H1 (cell line): ENCODE data around the gene ABHD2. TPM values are rescaled to one million over a fixed set of nuclear protein-coding genes. Genes with fewer than 3 reads are reported as not detected.

Experiments
- CTCF ChIA-PET: fragments of 300-600 bp; sonication (Branson Sonifier 250); formaldehyde crosslinking; loops from one replicate; lab custom pipeline; 2021; ENCODE audit not compliant: partially characterized antibody; lab: Charles Lee
- POLR2A ChIA-PET: fragments of 300-600 bp; sonication (Branson Sonifier 250); formaldehyde crosslinking; loops from one replicate; lab custom pipeline; 2021; ENCODE audit warnings: inconsistent platforms; ENCODE audit not compliant: partially characterized antibody; lab: Charles Lee
- DNase-seq, 2 experiments: peaks; one replicate each; pipeline versions ENCODE4 v3.0.0 to v3.0.0-alpha.2; 2010 to 2022; ENCODE audit warnings: low spot score in 2 of 2, low read depth in 1 of 2, mixed read lengths in 1 of 2
- FAIRE-seq: peaks from 2 replicates; lab custom pipeline; 2011; peaks lifted over from hg19 to GRCh38; lab: Jason Lieb, UNC
- H2AFZ ChIP-seq: 2 replicates; pipeline ENCODE4 v1.8.1; 2012; ENCODE audit warnings: low read length, inconsistent platforms
- H2AK5ac ChIP-seq: 2 replicates; pipeline ENCODE4 v1.6.1; 2013; ENCODE audit warnings: low read depth, low read length
- H2BK120ac ChIP-seq: replicated peaks from 2 replicates; pipeline ENCODE3; 2013; ENCODE audit warnings: low read depth, low read length, inconsistent platforms
- H2BK12ac ChIP-seq: 2 replicates; pipeline ENCODE4 v1.6.1; 2013; ENCODE audit warnings: low read depth, low read length
- H2BK15ac ChIP-seq: 2 replicates; pipeline ENCODE4 v1.6.1; 2013; ENCODE audit warnings: low read length
- H2BK20ac ChIP-seq: 2 replicates; pipeline ENCODE4 v1.6.1; 2013; ENCODE audit warnings: low read length
- H2BK5ac ChIP-seq: 2 replicates; pipeline ENCODE4 v1.6.1; 2013; ENCODE audit warnings: low read depth, low read length
- H3K14ac ChIP-seq: 2 replicates; pipeline ENCODE4 v1.6.1; 2013; ENCODE audit warnings: inconsistent platforms; ENCODE audit not compliant: insufficient read length
- H3K18ac ChIP-seq: 2 replicates; pipeline ENCODE4 v1.6.1; 2013; ENCODE audit warnings: low read length; ENCODE audit errors: extremely low read depth
- H3K23ac ChIP-seq: 2 replicates; pipeline ENCODE4 v1.6.1; 2013; ENCODE audit warnings: inconsistent platforms; ENCODE audit not compliant: insufficient read length
- H3K23me2 ChIP-seq: 2 replicates; pipeline ENCODE4 v1.6.1; 2013; ENCODE audit warnings: low read depth, low read length
- H3K27ac ChIP-seq: 2 replicates; pipeline ENCODE4 v1.6.1; 2011; ENCODE audit warnings: low read depth, low read length, inconsistent platforms
- H3K27me3 ChIP-seq, 4 experiments: replicated peaks in 1 of 4; 1 replicate in 1 of 4; 2 replicates in 3 of 4; pipeline versions ENCODE4 v1.6.1 to v1.8.1; 2011 to 2013; ENCODE audit warnings: low read length in 3 of 4, mild to moderate bottlenecking in 3 of 4, inconsistent platforms in 2 of 4, mixed read lengths in 2 of 4, moderate library complexity in 1 of 4; ENCODE audit not compliant: control insufficient read depth in 3 of 4, insufficient read depth in 3 of 4; ENCODE audit errors: extremely low read depth in 1 of 4
- H3K36me3 ChIP-seq, 4 experiments: 2 replicates each; pipeline versions ENCODE4 v1.6.1 to v1.8.1; 2011 to 2013; ENCODE audit warnings: mild to moderate bottlenecking in 4 of 4, low read length in 3 of 4, moderate library complexity in 2 of 4, control low read depth in 1 of 4, inconsistent platforms in 1 of 4; ENCODE audit not compliant: insufficient read depth in 4 of 4, control insufficient read depth in 2 of 4
- H3K4ac ChIP-seq: replicated peaks from 2 replicates; pipeline ENCODE3; 2013; ENCODE audit warnings: low read length, low read depth, mixed read lengths, inconsistent platforms; ENCODE audit not compliant: insufficient read length
- H3K4me1 ChIP-seq, 4 experiments: replicated peaks in 1 of 4; 1 replicate in 1 of 4; 2 replicates in 3 of 4; pipeline versions ENCODE4 v1.6.1 to v1.8.1; 2011 to 2013; ENCODE audit warnings: low read length in 3 of 4, inconsistent platforms in 2 of 4, mixed read lengths in 1 of 4; ENCODE audit not compliant: insufficient read depth in 4 of 4, control insufficient read depth in 3 of 4
- H3K4me2 ChIP-seq, 2 experiments: 2 replicates each; pipeline versions ENCODE4 v1.6.1 to v1.8.1; 2011 to 2013; ENCODE audit warnings: low read depth in 2 of 2, low read length in 2 of 2, control low read depth in 1 of 2, inconsistent platforms in 1 of 2, mild to moderate bottlenecking in 1 of 2; ENCODE audit not compliant: insufficient read depth in 1 of 2
- H3K4me3 ChIP-seq, 4 experiments: fragments of 200-600, 300-600 bp in 1 of 4; sonication (generic), shearing (Covaris generic), sonication (Bioruptor Twin) in 1 of 4; 2 replicates each; pipeline versions ENCODE4 v1.5.1 to v1.8.1; 2011 to 2016; ENCODE audit warnings: low read length in 4 of 4, low read depth in 3 of 4, control low read depth in 2 of 4, inconsistent platforms in 2 of 4, mild to moderate bottlenecking in 2 of 4, mixed read lengths in 1 of 4, moderate library complexity in 1 of 4; ENCODE audit not compliant: insufficient read depth in 2 of 4; ENCODE audit errors: extremely low read depth in 1 of 4
- H3K56ac ChIP-seq: replicated peaks from 2 replicates; pipeline ENCODE3; 2013; ENCODE audit warnings: low read depth, mild to moderate bottlenecking, mixed read lengths, low read length, inconsistent platforms; ENCODE audit not compliant: insufficient read length
- H3K79me1 ChIP-seq: 2 replicates; pipeline ENCODE4 v1.6.1; 2013; ENCODE audit warnings: low read depth, low read length, control low read depth
- H3K79me2 ChIP-seq, 2 experiments: 2 replicates each; pipeline versions ENCODE4 v1.6.1 to v1.8.1; 2012 to 2013; ENCODE audit warnings: low read length in 2 of 2, mild to moderate bottlenecking in 2 of 2, inconsistent platforms in 1 of 2; ENCODE audit not compliant: insufficient read depth in 2 of 2, control insufficient read depth in 1 of 2
- H3K9ac ChIP-seq, 4 experiments: replicated peaks in 1 of 4; 1 replicate in 1 of 4; 2 replicates in 3 of 4; pipeline versions ENCODE4 v1.6.1 to v1.8.1; 2011 to 2013; ENCODE audit warnings: low read depth in 3 of 4, low read length in 3 of 4, control low read depth in 2 of 4, mild to moderate bottlenecking in 2 of 4, moderate library complexity in 2 of 4, inconsistent platforms in 1 of 4; ENCODE audit errors: extremely low read depth in 1 of 4
- H3K9me3 ChIP-seq, 2 experiments: 2 replicates each; pipeline versions ENCODE4 v1.6.1 to v1.8.1; 2012 to 2013; ENCODE audit warnings: mild to moderate bottlenecking in 2 of 2, moderate library complexity in 2 of 2, control low read depth in 1 of 2, inconsistent platforms in 1 of 2, low read depth in 1 of 2, low read length in 1 of 2, mixed read lengths in 1 of 2; ENCODE audit not compliant: insufficient read depth in 2 of 2
- H4K20me1 ChIP-seq, 2 experiments: replicated peaks in 1 of 2; 2 replicates each; pipeline versions ENCODE3 to v1.8.1; 2011 to 2013; ENCODE audit warnings: inconsistent platforms in 2 of 2, low read length in 2 of 2, mild to moderate bottlenecking in 1 of 2; ENCODE audit not compliant: insufficient read depth in 2 of 2, control insufficient read depth in 1 of 2
- H4K5ac ChIP-seq: 2 replicates; pipeline ENCODE4 v1.6.1; 2013; ENCODE audit warnings: low read length, low read depth, mixed read lengths, inconsistent platforms; ENCODE audit not compliant: insufficient read length
- H4K8ac ChIP-seq: 2 replicates; pipeline ENCODE4 v1.8.0; 2013; ENCODE audit warnings: mild to moderate bottlenecking, moderate library complexity, low read length, inconsistent platforms; ENCODE audit not compliant: insufficient read depth; ENCODE audit errors: extremely low read depth
- H4K91ac ChIP-seq: replicated peaks from 2 replicates; pipeline ENCODE3; 2013; ENCODE audit warnings: low read length, mixed read lengths, inconsistent platforms; ENCODE audit not compliant: insufficient read length
- BACH1 ChIP-seq: IDR thresholded peaks from 2 replicates; pipeline ENCODE4 v1.6.1; 2012; ENCODE audit warnings: low read length, improper control_type of control experiment
- BCL11A ChIP-seq, 2 experiments: IDR thresholded peaks; one replicate each; pipeline ENCODE4 v1.6.1; 2011; ENCODE audit warnings: low read depth in 2 of 2, low read length in 2 of 2, mild to moderate bottlenecking in 2 of 2
- BRCA1 ChIP-seq: IDR thresholded peaks from 2 replicates; pipeline ENCODE4 v1.6.1; 2012; ENCODE audit warnings: low read depth, low read length, improper control_type of control experiment
- CHD1 ChIP-seq: IDR thresholded peaks from 2 replicates; pipeline ENCODE4 v1.6.1; 2012; ENCODE audit warnings: low read depth, low read length, improper control_type of control experiment
- EP300 ChIP-seq, 2 experiments: IDR thresholded peaks; 1 replicate in 1 of 2; 2 replicates in 1 of 2; pipeline ENCODE4 v1.6.1; 2011 to 2012; ENCODE audit warnings: low read depth in 2 of 2, low read length in 2 of 2, mild to moderate bottlenecking in 2 of 2, borderline replicate concordance in 1 of 2, inconsistent platforms in 1 of 2, moderate library complexity in 1 of 2
- JUND ChIP-seq: IDR thresholded peaks from 2 replicates; pipeline ENCODE4 v1.6.1; 2011; ENCODE audit warnings: mild to moderate bottlenecking, improper control_type of control experiment, low read length
- KDM1A ChIP-seq: fragments of 200-600, 300-600 bp; sonication (generic); IDR thresholded peaks from 2 replicates; pipeline ENCODE4 v1.7.1; 2016; ENCODE audit warnings: mild to moderate bottlenecking, low read length, borderline replicate concordance
- NANOG ChIP-seq: IDR thresholded peaks from 2 replicates; pipeline ENCODE4 v1.6.1; 2011; ENCODE audit warnings: low read length, low read depth, mild to moderate bottlenecking, inconsistent platforms; ENCODE audit not compliant: insufficient read depth, poor library complexity, severe bottlenecking
- NRF1 ChIP-seq: IDR thresholded peaks from 2 replicates; pipeline ENCODE4 v1.6.1; 2011; ENCODE audit warnings: mild to moderate bottlenecking, low read depth, low read length, improper control_type of control experiment
- POU5F1 ChIP-seq: IDR thresholded peaks from 2 replicates; pipeline ENCODE4 v1.6.1; 2011; ENCODE audit warnings: low read depth, mild to moderate bottlenecking, low read length, moderate library complexity
- RBBP5 ChIP-seq: IDR thresholded peaks from 2 replicates; pipeline ENCODE4 v1.7.1; 2012; ENCODE audit warnings: low read depth, mild to moderate bottlenecking, inconsistent platforms, low read length, moderate library complexity, borderline replicate concordance
- SP2 ChIP-seq: IDR thresholded peaks from 2 replicates; pipeline ENCODE4 v1.6.1; 2012; ENCODE audit warnings: mild to moderate bottlenecking, low read length, inconsistent platforms
- SUZ12 ChIP-seq: fragments of 200-600 bp; sonication (generic); IDR thresholded peaks from 2 replicates; pipeline ENCODE4 v1.6.1; 2012; ENCODE audit warnings: mild to moderate bottlenecking, inconsistent platforms, low read length, moderate library complexity, mixed read lengths
- TBP ChIP-seq: IDR thresholded peaks from 2 replicates; pipeline ENCODE4 v1.6.1; 2011; ENCODE audit warnings: low read depth, low read length, improper control_type of control experiment
- TEAD4 ChIP-seq: IDR thresholded peaks from 2 replicates; pipeline ENCODE4 v1.6.1; 2012; ENCODE audit warnings: low read depth, low read length, inconsistent platforms, mixed read lengths
- WGBS, 2 experiments: shearing (Covaris generic) in 1 of 2; methylation state at CpG; one replicate each; pipeline versions ENCODE4 v1.1.6 to v1.1.7; 2013 to 2015; ENCODE audit warnings: low lambda C conversion rate in 2 of 2, mixed read lengths in 2 of 2, inconsistent platforms in 1 of 2, low coverage in 1 of 2, missing lambda C conversion rate in 1 of 2; ENCODE audit not compliant: insufficient replicate concordance in 2 of 2, insufficient coverage in 1 of 2, insufficient read length in 1 of 2; ENCODE audit errors: extremely low coverage in 1 of 2, missing lambda C conversion rate in 1 of 2; 5-methylcytosine and 5-hydroxymethylcytosine counted together
- polyA plus RNA-seq, 7 experiments: library from polyadenylated mRNA; depleted of rRNA in 3 of 7; stranded (reverse) in 5 of 7; unstranded in 2 of 7; fragments of >200 nt in 5 of 7; fragments of 200-250 nt in 2 of 7; gene quantifications; 1 replicate in 5 of 7; 2 replicates in 1 of 7; 4 replicates in 1 of 7; pipeline versions ENCODE4 v1.2.1 to v1.2.3, GENCODE V29; 2011 to 2013; ENCODE audit warnings: missing spikeins in 2 of 7, mixed read lengths in 2 of 7
- total RNA-seq: library from RNA; stranded (reverse); fragmentation: NEBNext Ultra II Directional; extraction: Animal tissue kit (Norgen Biotek cat#: 25700); gene quantifications from 2 replicates; pipeline ENCODE4 v1.2.1, GENCODE V29; 2021

ABHD2 gene
- total and polyA plus RNA-seq, 2 of the 8 experiments (the other 6 are each of a cell fraction or from before 2014, with no cell fraction given) = 9.1 to 23.7 TPM

DNA sequence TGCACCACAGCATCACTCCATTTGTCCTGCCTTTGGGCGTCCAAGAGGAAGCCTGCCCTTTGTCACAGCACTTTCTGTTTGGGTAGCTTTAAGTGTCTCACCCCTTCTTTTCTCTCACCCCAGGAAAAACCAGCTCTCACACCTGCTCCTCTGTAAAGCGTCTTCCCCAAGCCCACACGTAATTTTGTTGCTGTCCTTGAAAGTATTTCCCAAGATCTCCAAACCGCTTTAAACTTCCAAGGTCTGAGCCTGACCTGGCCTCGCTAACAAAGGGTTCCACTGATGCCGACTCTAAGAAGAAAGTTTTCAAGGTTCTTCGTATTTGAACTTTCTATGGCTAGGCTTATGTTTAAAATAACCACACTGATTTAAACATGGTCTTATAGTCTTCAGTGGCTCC is 5.3 kb downstream of the ABHD2 start:
- 85% methylated on average over 7 of the region's 7 CpGs; no CpG with 5 or more reads in 1 of the 2 experiments for WGBS, 2 experiments
- H3K23ac ChIP-seq = no peak overlapping the region
- no peak overlapping the region for H4K5ac ChIP-seq
- H2AK5ac ChIP-seq = no peak overlapping the region
- H3K36me3 ChIP-seq = no peaks in the 10 kb centered on the region; a peak in 1 of 8 replicates
- no peak overlapping the region for H2BK20ac ChIP-seq
- H3K9me3 ChIP-seq = no peaks in the 10 kb centered on the region
- no peaks in the 10 kb centered on the region; the same call in 1 of the 2 replicates for H3K23me2 ChIP-seq
- H3K79me2 ChIP-seq = peaks cover 0 to 9% of the 10 kb centered on the region in 2 experiments; a peak in 3 of 4 replicates
- no peak overlapping the region for H3K4me2 ChIP-seq
- CTCF ChIA-PET = interaction anchor here (1.0 to 5.3 kb wide), 3 partner anchors 21 to 85 kb away, joined by 3 to 29 read pairs (median 3); no protein-coding TSS in a partner anchor
- H3K27ac ChIP-seq = no peak overlapping the region
- no peak overlapping the region for H4K8ac ChIP-seq
- H4K91ac ChIP-seq = no peak overlapping the region
- H3K79me1 ChIP-seq = no peaks in the 10 kb centered on the region; the same call in 1 of the 2 replicates
- no peak overlapping the region for H2BK12ac ChIP-seq
- no peak overlapping the region for H3K9ac ChIP-seq
- DNase-seq (no peak), FAIRE-seq (no peak)
- H3K4ac ChIP-seq = no peak overlapping the region
- H3K56ac ChIP-seq = no peak overlapping the region
- no peak overlapping the region for H2BK120ac ChIP-seq
- no peak overlapping the region for H2BK15ac ChIP-seq
- H2AFZ ChIP-seq = no peak overlapping the region
- H4K20me1 ChIP-seq = no peaks in the 10 kb centered on the region
- H3K27me3 ChIP-seq = no peaks in the 10 kb centered on the region
- POLR2A ChIA-PET = interaction anchor here (1.8 kb wide), 1 partner anchor 21 kb away, joined by 5 read pairs; no protein-coding TSS in a partner anchor
- H3K18ac ChIP-seq = no peak overlapping the region
- peaks cover 0 to 11% (median 6%) of the 10 kb centered on the region in 4 experiments; a peak in 6 of 7 replicates for H3K4me1 ChIP-seq
- H3K14ac ChIP-seq = no peak overlapping the region
- no peak overlapping the region for H3K4me3 ChIP-seq
- no peak overlapping the region for H2BK5ac ChIP-seq
- TF ChIP-seq TBP (no peak), EP300 (IDR thresholded peaks at IDR 0.05; ENCODE audit: borderline replicate concordance in 1 of 2, low read depth in 2 of 2, low read length in 2 of 2) (no peak), SP2 (no peak), BCL11A (IDR thresholded peaks at IDR 0.05; ENCODE audit: low read depth in 2 of 2, low read length in 2 of 2) (no peak), NRF1 (no peak), TEAD4 (no peak), NANOG (no peak), JUND (no peak), POU5F1 (no peak), RBBP5 (no peak), KDM1A (no peak), CHD1 (no peak), SUZ12 (no peak), BRCA1 (no peak), BACH1 (no peak)
